SK-N-SH (cell line): ENCODE measurements around the gene SAP30BP. TPM values are rescaled to one million over a fixed set of nuclear protein-coding genes. Genes with fewer than 3 reads are reported as not detected.

Experiments
- CTCF ChIA-PET: fragments of 300-600, 350-600 bp; formaldehyde crosslinking; extraction: SDS; loops from one replicate; lab custom pipeline; 2021; lab: Yijun Ruan, JAX
- POLR2A ChIA-PET: fragments of 350-600 bp; sonication (Branson Sonifier 250); formaldehyde crosslinking; extraction: SDS; loops from one replicate; lab custom pipeline; 2020; ENCODE audit warnings: antibody characterized with exemption, inconsistent platforms; lab: Yijun Ruan, JAX
- DNase-seq: peaks from one replicate; pipeline ENCODE4 v3.0.0; 2012
- H2AFZ ChIP-seq: fragments of 200-600 bp; sonication (generic); 2 replicates; pipeline ENCODE4 v1.8.1; 2016; ENCODE audit warnings: antibody characterized with exemption, mild to moderate bottlenecking, low read depth
- H3F3A ChIP-seq: fragments of 200-600 bp; sonication (generic); replicated peaks from 2 replicates; pipeline ENCODE3; 2016; ENCODE audit warnings: antibody characterized with exemption, mild to moderate bottlenecking; ENCODE audit not compliant: insufficient read depth
- H3K27ac ChIP-seq, 2 experiments: fragments of 200-500 bp in 1 of 2; fragments of 200-600 bp in 1 of 2; sonication (Bioruptor generic) in 1 of 2; sonication (generic), shearing (Covaris generic) in 1 of 2; 2 replicates each; pipeline versions ENCODE4 v1.5.1 to v1.6.1; 2014 to 2016; ENCODE audit warnings: low read depth in 2 of 2, inconsistent platforms in 1 of 2, low read length in 1 of 2, mild to moderate bottlenecking in 1 of 2, mixed read lengths in 1 of 2
- H3K27me3 ChIP-seq: fragments of 200-600 bp; sonication (generic), shearing (Covaris generic); 2 replicates; pipeline ENCODE4 v1.6.1; 2016; ENCODE audit warnings: mixed run types; ENCODE audit not compliant: insufficient read depth
- H3K36me3 ChIP-seq, 2 experiments: fragments of 200-500 bp in 1 of 2; fragments of 200-600 bp in 1 of 2; sonication (Bioruptor generic) in 1 of 2; sonication (generic) in 1 of 2; replicated peaks in 1 of 2; 2 replicates each; pipeline versions ENCODE3 to v1.5.1; 2014 to 2016; ENCODE audit warnings: low read length in 1 of 2, mild to moderate bottlenecking in 1 of 2; ENCODE audit not compliant: insufficient read depth in 2 of 2, control insufficient read depth in 1 of 2
- H3K4me1 ChIP-seq, 2 experiments: fragments of 200-500 bp in 1 of 2; fragments of 200-600 bp in 1 of 2; sonication (Bioruptor generic) in 1 of 2; sonication (generic), shearing (Covaris generic) in 1 of 2; 2 replicates each; pipeline versions ENCODE4 v1.5.1 to v1.6.1; 2014 to 2016; ENCODE audit warnings: low read depth in 1 of 2, low read length in 1 of 2, mixed run types in 1 of 2; ENCODE audit not compliant: insufficient read depth in 2 of 2, control insufficient read depth in 1 of 2
- H3K4me2 ChIP-seq: fragments of 200-600 bp; sonication (generic), shearing (Covaris generic); 2 replicates; pipeline ENCODE4 v1.6.1; 2017; ENCODE audit warnings: mixed run types
- H3K4me3 ChIP-seq, 2 experiments: fragments of 200-500 bp in 1 of 2; fragments of 200-600 bp in 1 of 2; sonication (Bioruptor generic) in 1 of 2; sonication (generic), shearing (Covaris generic) in 1 of 2; 2 replicates each; pipeline versions ENCODE4 v1.5.1 to v1.8.1; 2014 to 2016; ENCODE audit warnings: low read depth in 2 of 2, inconsistent platforms in 1 of 2, low read length in 1 of 2, mild to moderate bottlenecking in 1 of 2, mixed read lengths in 1 of 2, moderate library complexity in 1 of 2
- H3K79me2 ChIP-seq: fragments of 200-600 bp; sonication (generic); 2 replicates; pipeline ENCODE4 v1.8.1; 2017; ENCODE audit warnings: mild to moderate bottlenecking; ENCODE audit not compliant: insufficient read depth
- H3K9ac ChIP-seq: fragments of 200-600 bp; sonication (generic); 2 replicates; pipeline ENCODE4 v1.6.1; 2017; ENCODE audit warnings: mixed run types
- H3K9me2 ChIP-seq: fragments of 200-600 bp; sonication (generic); 2 replicates; pipeline ENCODE4 v1.6.1; 2017; ENCODE audit warnings: mixed run types
- H3K9me3 ChIP-seq: fragments of 200-600 bp; sonication (generic); 2 replicates; pipeline ENCODE4 v1.6.1; 2017; ENCODE audit warnings: mixed run types, mild to moderate bottlenecking, moderate library complexity
- H4K20me1 ChIP-seq: fragments of 200-600 bp; sonication (generic); 2 replicates; pipeline ENCODE4 v1.6.1; 2017; ENCODE audit warnings: mild to moderate bottlenecking, mixed run types; ENCODE audit not compliant: insufficient read depth
- CTCF ChIP-seq: fragments of 200-600 bp; sonication (generic); IDR thresholded peaks from 2 replicates; pipeline ENCODE4 v1.6.1; 2017; ENCODE audit warnings: antibody characterized with exemption, mild to moderate bottlenecking, moderate library complexity
- EP300 ChIP-seq, 2 experiments: IDR thresholded peaks; 2 replicates each; pipeline versions ENCODE4 v1.4.0 to v1.6.1; 2012; ENCODE audit warnings: borderline replicate concordance in 1 of 2, low read depth in 1 of 2, low read length in 1 of 2
- FOXJ3 ChIP-seq: sonication (generic); formaldehyde crosslinking; IDR thresholded peaks from 2 replicates; pipeline ENCODE4 v1.5.1; 2020; ENCODE audit warnings: mild to moderate bottlenecking, missing genetic modification reagents
- FOXM1 ChIP-seq: IDR thresholded peaks from 2 replicates; pipeline ENCODE4 v1.4.0; 2012; ENCODE audit warnings: low read depth, mild to moderate bottlenecking
- GABPA ChIP-seq: IDR thresholded peaks from 2 replicates; pipeline ENCODE4 v1.4.0; 2012; ENCODE audit warnings: low read depth, mild to moderate bottlenecking
- GATA2 ChIP-seq: sonication (generic); formaldehyde crosslinking; IDR thresholded peaks from 2 replicates; pipeline ENCODE4 v1.5.0; 2020; ENCODE audit warnings: mild to moderate bottlenecking, missing genetic modification reagents
- IRF3 ChIP-seq: fragments of 150-350 bp; IDR thresholded peaks from 2 replicates; pipeline ENCODE4 v1.6.1; 2016; ENCODE audit warnings: mild to moderate bottlenecking, low read depth, low read length
- MAX ChIP-seq: IDR thresholded peaks from 2 replicates; pipeline ENCODE4 v1.4.0; 2012; ENCODE audit warnings: low read depth
- MXI1 ChIP-seq: IDR thresholded peaks from 2 replicates; pipeline ENCODE4 v1.6.1; 2012; ENCODE audit warnings: mild to moderate bottlenecking, low read depth, low read length, improper control_type of control experiment
- NFIC ChIP-seq: IDR thresholded peaks from 2 replicates; pipeline ENCODE4 v1.4.0; 2012; ENCODE audit warnings: borderline replicate concordance
- NRF1 ChIP-seq: IDR thresholded peaks from 2 replicates; pipeline ENCODE4 v1.6.1; 2012; ENCODE audit warnings: low read depth, mild to moderate bottlenecking, low read length
- RAD21 ChIP-seq: IDR thresholded peaks from 2 replicates; pipeline ENCODE4 v1.6.1; 2012; ENCODE audit warnings: mild to moderate bottlenecking, low read length
- RCOR1 ChIP-seq: fragments of 150-350 bp; IDR thresholded peaks from 2 replicates; pipeline ENCODE4 v1.6.1; 2017; ENCODE audit warnings: antibody characterized with exemption, low read length
- RXRA ChIP-seq: IDR thresholded peaks from 2 replicates; pipeline ENCODE4 v1.4.0; 2012; ENCODE audit warnings: low read depth, mild to moderate bottlenecking, borderline replicate concordance
- SIN3A ChIP-seq: IDR thresholded peaks from 2 replicates; pipeline ENCODE4 v1.6.1; 2012; ENCODE audit warnings: low read depth, mild to moderate bottlenecking, low read length, moderate library complexity, borderline replicate concordance
- USF1 ChIP-seq: IDR thresholded peaks from 2 replicates; pipeline ENCODE4 v1.4.0; 2012; ENCODE audit warnings: low read depth, borderline replicate concordance
- USF2 ChIP-seq: fragments of 150-350 bp; IDR thresholded peaks from 2 replicates; pipeline ENCODE4 v1.6.1; 2017; ENCODE audit warnings: antibody characterized with exemption, low read length, low read depth, borderline replicate concordance
- WGBS: methylation state at CpG from one replicate; pipeline ENCODE4 v1.1.6; 2017; ENCODE audit warnings: low lambda C conversion rate; 5-methylcytosine and 5-hydroxymethylcytosine counted together
- polyA plus RNA-seq, 3 experiments: library from polyadenylated mRNA; depleted of rRNA; stranded (reverse); fragments of >200 nt; gene quantifications; 2 replicates each; pipeline ENCODE4 v1.2.3, GENCODE V29; 2012

Gene SAP30BP
- polyA plus RNA-seq, 1 of the 3 experiments (the other 2 are of a cell fraction), result 158 TPM

GRCh38 chr17:75634376-75634740 lies 32.8 kb upstream of the SAP30BP start:
- DNase-seq, result peak; percentile 41
- Histone ChIP-seq H3K4me1 (peaks cover 12 to 15% of the 10 kb centered on the region in 2 experiments; a peak in 3 of 4 replicates), H4K20me1 (peaks cover 18% of the 10 kb centered on the region), H3K4me2 (peak overlapping the region; percentile 47; the same call in 1 of the 2 replicates), H3F3A (peaks cover 3% of the 10 kb centered on the region), H3K4me3 (no peak overlapping the region), H3K9me3 (no peaks in the 10 kb centered on the region), H3K79me2 (no peaks in the 10 kb centered on the region), H3K36me3 (peaks cover 0 to 40% of the 10 kb centered on the region in 2 experiments), H2AFZ (no peak overlapping the region), H3K27ac (no peak overlapping the region), H3K27me3 (no peaks in the 10 kb centered on the region), H3K9ac (no peak overlapping the region), H3K9me2 (no peaks in the 10 kb centered on the region)
- CTCF ChIA-PET, result interaction anchor here (0.8 to 37.9 kb wide), 34 partner anchors 8 to 520 kb away, joined by 3 to 1370 read pairs (median 10); partner anchors contain the start of genes GALK1, MYO15B, RECQL5 and SAP30BP
- 90% methylated on average over 5 of the region's 9 CpGs for WGBS
- POLR2A ChIA-PET, result no interaction called here
- no peak for TF ChIP-seq RXRA
- TF ChIP-seq MAX, result no peak
- no peak for TF ChIP-seq RCOR1
- TF ChIP-seq GATA2 (CRISPR knock-in tag), result no peak
- no peak for TF ChIP-seq FOXJ3 (CRISPR knock-in tag)
- TF ChIP-seq NRF1, result no peak
- TF ChIP-seq USF2, result no peak
- no peak for TF ChIP-seq EP300 (IDR thresholded peaks at IDR 0.05; ENCODE audit: borderline replicate concordance in 1 of 2, low read depth in 1 of 2, low read length in 1 of 2)
- no peak for TF ChIP-seq MXI1
- TF ChIP-seq USF1, result no peak
- no peak for TF ChIP-seq NFIC
- no peak for TF ChIP-seq FOXM1
- TF ChIP-seq CTCF, result no peak
- no peak for TF ChIP-seq SIN3A
- TF ChIP-seq RAD21, result no peak
- TF ChIP-seq GABPA, result no peak
- no peak for TF ChIP-seq IRF3
